GM18507 (cell line): ENCODE data around the gene MYOZ1.
"Not testable (repeated sequence)": the region's sequence is repeated elsewhere in the genome, so short reads cannot be mapped to it uniquely, and the experiment has no call there.

Source experiments
- DNase-seq: peaks from one replicate; pipeline ENCODE4 v3.0.0; 2011; ENCODE audit warnings: low read depth; ENCODE audit not compliant: insufficient read length; ENCODE audit errors: extremely low spot score
- FAIRE-seq: peaks from 2 replicates; lab custom pipeline; 2011; peaks lifted over from hg19 to GRCh38; lab: Jason Lieb, UNC

Gene MYOZ1, protein sequence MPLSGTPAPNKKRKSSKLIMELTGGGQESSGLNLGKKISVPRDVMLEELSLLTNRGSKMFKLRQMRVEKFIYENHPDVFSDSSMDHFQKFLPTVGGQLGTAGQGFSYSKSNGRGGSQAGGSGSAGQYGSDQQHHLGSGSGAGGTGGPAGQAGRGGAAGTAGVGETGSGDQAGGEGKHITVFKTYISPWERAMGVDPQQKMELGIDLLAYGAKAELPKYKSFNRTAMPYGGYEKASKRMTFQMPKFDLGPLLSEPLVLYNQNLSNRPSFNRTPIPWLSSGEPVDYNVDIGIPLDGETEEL

DNA sequence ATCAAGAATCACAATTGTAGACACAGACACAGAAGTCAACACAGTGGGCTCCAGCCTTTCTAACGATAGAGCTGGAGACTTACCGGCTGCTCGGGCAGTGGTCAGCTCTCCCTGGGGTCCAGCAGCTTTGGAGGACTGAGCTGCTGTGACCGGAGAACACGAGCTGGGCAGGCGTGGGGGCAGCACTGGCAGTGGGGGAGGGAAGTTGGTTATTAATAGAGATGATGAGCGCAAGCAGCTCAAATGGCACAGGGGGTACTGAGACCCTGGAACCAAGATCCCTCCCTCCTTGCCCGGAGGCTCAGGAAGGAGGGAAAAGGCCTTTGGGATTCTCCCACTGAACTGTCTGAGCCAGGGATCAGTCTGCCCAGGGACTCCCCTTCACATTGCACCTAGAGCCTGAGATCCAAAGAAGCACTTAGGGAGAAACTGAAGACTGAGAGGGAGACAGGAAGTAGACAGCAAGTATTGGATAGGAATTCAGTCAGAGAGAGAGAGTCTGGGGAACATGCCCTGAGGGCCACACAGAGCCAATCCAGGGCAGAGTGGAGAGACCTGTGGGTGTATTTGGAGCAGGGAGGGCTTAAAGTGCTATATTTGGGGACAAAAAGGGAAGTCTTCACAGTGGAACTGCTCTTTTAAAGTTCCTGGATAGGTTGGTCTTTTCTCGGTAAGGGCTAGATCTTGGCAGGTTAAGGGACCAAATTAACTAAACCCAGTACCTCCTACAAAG lies at the start of gene MYOZ1:
Gene MYOZ1 (minus strand): TSS at position 147 of the 733 bp plus-strand sequence. CDS start 1,457 bp downstream, outside the sequence.
- FAIRE-seq, result no peak
- DNase-seq, result no peak

DNA sequence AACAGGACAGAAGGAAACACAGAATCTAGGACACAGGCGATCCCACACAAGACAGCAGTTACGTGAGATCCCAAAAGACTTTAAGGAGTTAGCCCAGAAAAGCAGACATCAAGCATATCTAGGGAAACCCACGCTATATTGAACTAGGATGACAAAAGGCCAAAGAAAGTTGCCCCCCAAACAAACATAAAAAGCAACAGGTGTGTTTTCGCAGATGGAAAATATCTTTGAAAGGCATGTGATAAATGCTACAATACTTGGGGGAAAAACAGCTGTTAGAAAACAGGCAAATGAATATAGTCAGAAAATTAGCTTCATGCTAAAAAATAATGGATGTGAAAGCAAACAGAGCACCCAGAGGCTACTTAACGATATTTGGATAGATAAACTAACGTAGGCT lies 49.5 kb upstream of the MYOZ1 start:
- not testable (repeated sequence) for DNase-seq, FAIRE-seq

DNA sequence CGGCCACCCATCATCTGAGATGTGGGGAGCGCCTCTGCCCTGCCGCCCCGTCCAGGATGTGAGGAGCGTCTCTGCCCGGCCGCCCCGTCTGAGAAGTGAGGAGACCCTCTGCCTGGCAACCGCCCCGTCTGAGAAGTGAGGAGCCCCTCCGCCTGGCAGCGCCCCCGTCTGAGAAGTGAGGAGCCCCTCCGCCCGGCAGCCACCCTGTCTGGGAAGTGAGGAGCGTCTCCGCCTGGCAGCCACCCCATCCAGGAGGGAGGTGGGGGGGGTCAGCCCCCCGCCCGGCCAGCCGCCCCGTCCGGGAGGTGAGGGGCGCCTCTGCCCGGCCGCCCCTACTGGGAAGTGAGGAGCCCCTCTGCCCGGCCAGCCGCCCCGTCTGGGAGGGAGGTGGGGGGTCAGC lies 48.3 kb upstream of the MYOZ1 start:
- DNase-seq, FAIRE-seq: not testable (repeated sequence)

DNA sequence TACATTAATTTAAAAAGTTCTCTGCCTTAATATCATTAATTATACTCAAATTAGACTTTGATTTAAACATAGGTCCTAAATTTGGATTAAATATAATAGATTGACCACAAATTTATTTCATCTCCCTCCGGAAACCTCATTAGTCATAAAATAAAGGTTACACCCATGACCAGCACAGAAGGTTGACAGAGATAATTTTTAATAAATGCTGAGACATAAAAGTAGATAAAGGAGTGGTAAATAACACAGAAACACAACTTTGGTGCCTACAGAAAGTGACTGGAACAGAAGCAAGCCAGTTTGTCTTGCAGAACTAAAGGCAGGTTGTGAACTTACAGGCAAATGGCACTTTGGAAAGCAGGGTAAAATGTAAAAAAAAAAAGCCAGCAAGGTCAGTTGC lies 46.4 kb upstream of the MYOZ1 start:
- FAIRE-seq, DNase-seq: not testable (repeated sequence)

DNA sequence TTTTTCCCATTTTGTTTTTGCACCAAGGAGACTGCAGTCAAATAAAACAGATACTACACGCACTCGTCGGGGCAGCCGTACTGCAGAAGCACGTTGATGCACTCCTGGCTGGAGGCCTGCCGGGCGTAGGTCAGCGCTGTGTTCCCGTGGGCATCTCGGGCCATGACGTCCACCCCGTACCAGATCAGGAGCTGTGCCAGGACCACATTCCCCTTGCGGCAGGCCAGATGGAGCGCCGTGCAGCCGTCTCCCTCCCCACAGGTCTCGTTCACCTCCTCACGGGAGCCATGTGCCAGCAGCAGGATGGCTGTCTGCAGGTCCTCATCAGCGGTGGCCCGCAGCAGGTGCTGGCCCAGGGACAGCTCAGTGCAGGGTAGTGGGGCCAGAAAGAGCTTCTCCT lies 33.3 kb upstream of the MYOZ1 start:
- not testable (repeated sequence) for FAIRE-seq, DNase-seq

DNA sequence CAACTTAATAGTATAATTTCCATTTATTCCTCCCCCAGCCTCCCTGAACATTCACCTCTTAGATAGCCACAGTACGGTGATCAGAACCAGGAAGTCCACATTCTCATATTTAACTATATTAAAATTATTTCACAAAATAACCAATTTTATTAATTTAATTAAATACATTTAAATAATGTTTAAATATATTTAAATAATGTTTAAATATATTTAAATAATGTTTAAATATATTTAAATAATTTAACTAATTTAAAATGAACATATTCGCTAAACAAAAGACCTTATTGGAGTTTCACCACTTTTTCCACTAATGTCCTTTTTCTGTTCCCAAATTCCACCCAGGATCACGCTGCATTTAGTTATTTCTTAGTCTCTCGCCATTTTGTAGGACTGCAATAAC lies 27.1 kb upstream of the MYOZ1 start:
- not testable (repeated sequence) for DNase-seq, FAIRE-seq

DNA sequence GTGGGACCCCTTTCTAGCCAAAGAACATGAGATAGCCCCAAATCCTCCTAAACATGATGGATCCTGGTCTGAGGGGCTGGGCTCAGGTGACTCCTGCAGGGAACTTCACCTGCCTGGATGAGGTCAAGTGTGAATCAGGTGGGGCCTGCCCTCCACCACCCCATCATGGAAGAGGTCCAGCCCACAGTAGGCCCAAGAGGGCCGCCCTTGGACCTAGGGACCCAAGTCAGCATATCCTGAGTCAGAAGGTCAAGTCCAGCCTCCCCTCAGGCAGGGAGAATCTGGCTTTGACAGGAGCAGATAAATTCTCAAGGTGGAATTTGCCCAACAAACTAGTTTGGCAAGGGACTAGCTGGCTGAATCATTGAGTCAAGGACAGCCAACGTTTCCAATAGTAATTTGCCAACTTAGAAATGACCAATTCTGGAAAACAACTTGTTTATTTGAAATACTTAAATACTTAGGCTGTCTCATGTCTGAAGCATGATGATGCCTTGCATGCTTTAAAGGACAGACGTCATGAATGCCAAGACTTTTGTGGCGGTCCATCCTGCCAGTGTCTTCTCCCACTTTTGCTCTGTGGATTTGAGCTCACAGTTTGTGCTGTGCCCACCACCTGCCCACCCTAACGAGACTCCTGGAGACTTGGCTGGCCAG lies 25.0 kb upstream of the MYOZ1 start:
- FAIRE-seq, DNase-seq: not testable (repeated sequence)

DNA sequence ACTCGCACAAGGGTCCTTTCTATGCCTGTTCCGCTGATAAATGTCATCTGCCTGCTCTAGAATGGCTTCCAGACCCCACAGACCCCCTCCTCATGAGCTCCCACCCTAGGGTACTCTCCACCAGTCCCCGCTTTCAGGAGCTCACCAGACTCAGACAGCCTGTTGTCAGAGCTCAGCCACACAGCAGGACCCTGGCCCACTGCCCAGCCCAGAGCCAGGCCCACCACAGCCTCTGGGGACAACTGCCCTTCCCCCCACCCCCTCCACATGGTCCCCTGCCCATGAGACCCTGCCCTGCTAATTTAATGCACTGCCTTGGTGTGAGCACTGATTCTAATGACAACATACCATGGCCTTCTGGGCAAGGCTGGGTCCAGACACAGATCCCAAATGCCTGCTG lies 24.3 kb upstream of the MYOZ1 start:
- FAIRE-seq, DNase-seq: not testable (repeated sequence)

DNA sequence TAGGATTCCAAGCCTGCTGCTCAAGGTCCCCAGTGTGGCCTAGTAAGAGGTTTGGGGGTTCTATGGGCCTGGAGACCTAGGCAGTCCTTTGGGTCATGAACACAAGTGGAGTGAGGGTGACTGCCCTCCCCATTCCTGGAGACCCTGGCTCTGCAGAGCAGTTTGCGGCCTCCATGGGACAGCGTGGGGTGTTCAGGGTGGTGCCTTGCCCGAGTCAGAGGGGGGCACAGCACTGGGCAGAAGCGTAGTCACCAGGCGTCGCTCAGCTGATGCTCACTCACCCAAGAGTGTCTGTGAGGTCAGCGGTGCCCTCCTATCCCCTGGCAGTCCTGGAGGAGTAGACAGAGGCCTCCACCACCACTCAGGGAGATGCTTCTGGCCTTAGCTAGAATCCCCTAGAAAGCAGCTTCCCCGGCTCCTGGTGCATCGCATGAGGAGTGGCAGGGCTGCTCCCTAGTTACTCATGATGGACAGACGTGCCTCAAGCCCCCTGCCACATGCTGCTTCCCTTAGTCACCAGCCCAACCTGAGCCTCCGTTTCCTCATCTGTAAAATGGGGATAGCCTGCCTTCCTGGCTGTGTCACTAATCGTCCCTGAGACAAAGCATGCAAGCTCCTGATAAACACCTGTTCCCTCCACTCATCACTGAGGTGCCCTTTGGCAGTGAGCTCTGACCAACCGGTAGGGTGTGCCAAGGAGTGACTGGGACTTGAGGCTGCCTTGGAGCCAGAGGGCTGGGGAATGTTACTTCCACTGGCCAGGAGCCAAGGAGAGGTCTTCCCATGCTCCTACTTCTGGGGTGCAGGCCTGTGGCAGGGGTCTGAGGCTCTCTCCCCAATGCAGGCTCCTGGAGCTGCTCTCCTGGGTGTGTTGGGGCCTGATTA lies 23.1 kb upstream of the MYOZ1 start:
- not testable (repeated sequence) for FAIRE-seq, DNase-seq

DNA sequence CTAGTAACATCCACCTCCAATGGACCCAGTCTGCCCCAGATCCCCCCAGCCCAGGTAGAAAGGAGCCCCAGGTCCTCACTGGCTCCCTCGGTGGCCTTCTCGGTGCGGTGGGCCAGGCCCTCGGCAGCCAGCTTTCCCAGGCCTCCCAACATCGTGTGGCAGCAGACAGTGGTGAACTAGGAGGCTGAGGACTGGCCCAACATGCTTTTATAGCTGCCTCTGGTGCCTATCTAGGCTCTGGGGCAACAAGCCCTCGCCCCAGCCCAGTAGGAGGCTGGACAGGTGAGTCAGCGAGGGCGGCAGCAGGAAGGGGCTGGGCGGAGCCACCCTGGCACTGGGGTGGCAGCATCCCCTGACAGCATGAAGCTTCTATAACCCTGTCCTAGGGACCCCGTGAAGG lies 22.3 kb upstream of the MYOZ1 start:
- not testable (repeated sequence) for FAIRE-seq

DNA sequence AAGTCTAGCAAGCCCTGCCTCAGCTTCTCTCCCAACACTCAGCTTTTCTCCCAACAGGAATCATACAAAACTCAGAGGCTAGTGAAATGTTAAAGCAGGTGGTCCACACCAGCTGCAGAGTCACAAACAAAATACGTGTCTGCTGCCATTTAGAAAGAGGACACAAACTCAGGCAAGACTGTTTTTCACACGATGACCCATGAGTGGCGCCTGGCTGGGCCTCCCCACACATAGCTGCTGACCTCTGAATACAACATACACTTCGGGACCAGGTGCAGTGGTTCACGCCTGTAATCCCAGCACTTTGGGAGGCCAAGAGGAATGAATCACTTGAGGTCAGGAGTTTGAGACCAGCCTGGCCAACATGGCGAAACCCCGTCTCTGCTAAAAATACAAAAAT lies 21.4 kb upstream of the MYOZ1 start:
- not testable (repeated sequence) for DNase-seq, FAIRE-seq

More for the DNA sequence above, 22.3 kb upstream of the MYOZ1 start:
- not testable (repeated sequence) for DNase-seq

DNA sequence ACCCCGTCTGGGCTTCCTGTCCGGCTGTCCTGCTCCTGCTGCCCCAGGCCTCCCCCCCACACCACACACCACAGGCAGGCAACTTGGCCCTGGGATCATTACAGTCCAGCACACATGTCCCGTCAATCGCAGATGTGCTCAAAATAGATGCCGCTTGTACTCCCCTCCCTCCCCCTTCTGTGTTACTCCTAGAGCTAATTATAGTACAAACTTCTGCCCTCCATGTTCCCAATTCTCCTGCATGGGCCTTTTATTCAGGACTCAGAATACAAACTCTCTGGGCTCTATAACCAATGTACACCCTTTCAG lies 14.7 kb upstream of the MYOZ1 start, which contains the start of gene SYNPO2L:
Gene SYNPO2L (minus strand): TSS at position 40 of the 309 bp plus-strand sequence. CDS start 107 bp downstream, outside the sequence.
- DNase-seq, result no peak
- FAIRE-seq, result no peak

DNA sequence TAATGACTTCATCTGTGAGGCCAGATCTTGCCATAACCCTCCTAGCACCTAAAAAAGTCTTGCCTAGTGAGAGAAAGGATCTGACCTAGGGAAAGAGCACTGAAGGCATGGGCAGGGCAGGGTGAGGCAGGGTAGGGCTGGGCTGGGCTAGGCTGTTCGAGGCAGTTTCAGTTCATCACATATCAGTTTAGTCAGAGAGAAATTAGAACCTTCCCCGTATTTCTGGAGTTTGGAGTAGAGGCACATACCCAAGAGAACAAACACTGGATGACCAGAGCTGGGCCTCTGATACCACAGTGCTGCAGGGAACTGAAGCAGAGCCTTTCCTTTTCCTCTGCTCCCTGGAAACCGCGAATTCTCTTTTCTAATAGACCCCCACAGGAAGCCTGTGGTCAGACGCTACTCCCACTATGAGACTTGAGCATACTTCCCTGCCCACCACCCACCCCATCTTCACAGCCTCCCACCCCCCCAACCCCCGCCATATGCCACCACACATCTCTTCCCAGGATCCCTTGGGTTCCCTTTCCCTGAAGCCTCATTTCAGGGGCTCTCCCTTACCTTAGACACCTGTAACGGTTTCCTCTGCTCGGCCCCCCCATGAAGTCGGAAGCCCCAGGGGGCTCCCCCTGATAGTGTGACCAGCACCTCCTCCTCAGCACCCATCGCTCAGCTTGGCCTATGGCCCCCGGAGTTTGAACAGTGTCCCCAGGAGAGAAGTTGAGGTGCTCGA lies 14.1 kb upstream of the MYOZ1 start:
- DNase-seq (no peak), FAIRE-seq (peak; percentile 44)

DNA sequence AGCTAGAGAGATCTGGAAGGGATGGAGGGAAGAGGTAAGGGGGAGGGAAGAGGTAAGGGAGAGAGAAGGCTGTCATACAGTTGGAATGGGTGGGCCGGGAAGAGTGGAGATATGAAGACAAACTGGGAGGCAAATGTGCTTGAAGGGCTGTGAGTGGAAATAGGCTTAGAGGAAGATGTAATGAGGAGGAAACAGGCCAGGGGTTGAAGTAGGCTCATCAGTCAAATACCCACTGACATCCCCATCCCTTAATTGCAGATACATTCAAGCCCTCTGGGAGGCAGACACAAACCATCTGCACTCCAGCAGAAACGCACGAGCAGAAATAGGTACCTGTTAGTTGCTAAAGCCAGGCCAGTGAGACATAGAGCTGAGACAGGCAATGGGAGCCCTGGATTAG lies 12.4 kb upstream of the MYOZ1 start:
- FAIRE-seq, result no peak
- DNase-seq, result no peak

DNA sequence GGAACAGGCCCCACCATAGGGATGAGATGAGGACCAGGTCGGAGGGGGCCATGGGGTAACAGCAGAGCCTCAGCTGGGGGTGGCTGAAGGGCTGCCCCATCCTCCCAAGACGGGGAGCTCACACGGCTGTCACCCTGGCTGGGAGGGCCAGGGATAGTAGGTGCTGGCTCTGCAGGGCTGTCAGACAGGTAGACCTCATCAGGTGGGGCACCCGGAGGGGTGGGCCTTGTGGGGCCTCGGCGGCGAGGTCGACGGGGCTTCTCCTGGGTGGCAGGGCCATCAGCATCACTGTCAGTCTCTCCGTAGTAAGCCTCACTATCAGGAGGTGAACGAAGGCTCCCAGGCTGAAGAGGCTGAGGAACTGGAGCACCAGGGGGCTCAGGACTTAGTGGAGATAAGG lies 11.9 kb upstream of the MYOZ1 start:
- FAIRE-seq (no peak), DNase-seq (no peak)

DNA sequence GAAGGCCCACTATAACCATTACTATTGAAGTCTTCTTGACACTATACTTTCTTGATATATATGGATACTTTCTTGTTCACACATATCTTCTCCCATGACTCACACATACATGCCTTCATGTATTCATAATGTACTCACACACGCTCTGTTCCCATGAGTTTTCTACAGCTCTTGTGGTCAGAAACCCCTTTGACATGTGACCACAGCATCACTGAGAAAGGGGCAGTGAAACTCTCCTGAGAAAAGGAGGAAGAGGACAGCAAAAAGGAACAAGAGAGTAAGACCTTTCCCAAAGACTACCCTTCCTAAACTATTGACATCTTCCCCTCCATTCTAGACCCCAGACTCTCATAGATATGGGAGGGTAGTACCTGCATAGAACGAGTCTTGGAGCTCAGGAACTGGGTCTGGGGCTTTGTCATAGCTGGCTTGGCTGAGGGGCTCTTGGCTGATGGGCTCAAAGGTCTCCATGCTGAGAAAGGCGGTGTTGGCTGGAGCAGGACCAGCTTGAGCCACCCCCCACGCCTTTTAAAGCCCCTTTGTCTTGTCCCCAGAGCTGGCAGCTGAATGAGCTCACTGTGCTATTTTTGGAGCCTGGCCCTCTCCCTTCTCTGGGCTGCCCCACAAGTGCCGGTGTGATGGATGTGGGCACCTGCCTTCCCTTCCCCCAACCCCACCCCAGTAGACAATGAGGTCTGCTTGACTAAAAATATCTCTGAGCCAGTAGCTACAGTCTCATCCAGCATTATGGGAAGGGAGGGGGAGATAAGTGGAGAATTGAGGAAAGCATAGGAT lies 9.5 kb upstream of the MYOZ1 start:
- DNase-seq (no peak), FAIRE-seq (peak; percentile 21)

DNA sequence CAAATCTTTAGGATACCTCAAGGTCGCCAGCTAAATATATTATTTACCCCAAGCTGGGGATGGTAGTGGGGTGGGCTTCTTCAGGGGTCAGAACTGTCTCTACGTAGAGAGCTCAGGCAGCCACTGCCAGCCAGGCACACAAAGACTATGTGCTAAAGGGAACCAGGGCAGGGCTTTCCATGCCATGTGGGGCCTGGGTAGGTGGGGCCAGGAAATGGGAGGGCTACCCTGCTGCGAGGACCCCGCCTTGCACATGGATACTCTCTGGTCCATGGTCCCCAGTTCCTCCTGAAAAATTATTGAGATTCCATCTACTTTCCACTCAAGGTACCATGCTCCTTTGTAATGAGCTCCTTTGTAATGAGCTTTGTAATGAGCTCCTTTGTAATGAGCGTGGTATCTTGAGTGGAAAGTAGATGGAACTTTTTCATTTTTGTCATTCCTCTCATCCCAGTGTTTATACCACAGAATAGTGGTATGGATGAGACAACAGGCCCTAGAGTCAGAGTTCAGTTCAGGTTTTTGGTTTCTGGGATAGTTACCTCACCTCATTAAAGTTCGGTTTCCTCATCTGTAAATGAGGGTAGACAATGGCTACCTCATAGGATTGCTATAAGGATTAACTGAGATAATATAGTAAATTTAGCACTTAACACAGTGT lies 8.7 kb upstream of the MYOZ1 start:
- FAIRE-seq, result no peak
- DNase-seq, result no peak
